ENCODE results near the gene FSTL4. TPM values are rescaled to one million over a fixed set of nuclear protein-coding genes. Genes with fewer than 3 reads are reported as not detected.
"Not testable (repeated sequence)": the region's sequence is repeated elsewhere in the genome, so short reads cannot be mapped to it uniquely, and the experiment has no call there.

The FSTL4 gene
- total RNA-seq, 1 donor from 2014 or later, result 14.3 TPM

- H3K4me3 Mint-ChIP-seq, result no peak overlapping the region
- no peaks in the 10 kb centered on the region for H3K36me3 Mint-ChIP-seq
Measured at GRCh38 chr5:133192716-133193115, 419.6 kb downstream of the FSTL4 start.

GRCh38 chr5:133189881-133190280 is 422.5 kb downstream of the FSTL4 start:
- Mint-ChIP-seq H3K27ac (no peak overlapping the region), H3K4me3 (no peak overlapping the region), H3K27me3 (ENCODE audit: low read depth) (peaks cover 9% of the 10 kb centered on the region), H3K4me1 (no peaks in the 10 kb centered on the region), H3K9me3 (no peaks in the 10 kb centered on the region), H3K36me3 (no peaks in the 10 kb centered on the region)
- DNase-seq (ENCODE audit: low spot score in 2 of 2, unreplicated experiment in 2 of 2), result no peak
- no peak for TF ChIP-seq CTCF (IDR thresholded peaks at IDR 0.05; ENCODE audit: unreplicated experiment)

More at GRCh38 chr5:133192716-133193115, 419.6 kb downstream of the FSTL4 start:
- TF ChIP-seq CTCF (IDR thresholded peaks at IDR 0.05; ENCODE audit: unreplicated experiment), result no peak
- Mint-ChIP-seq H3K27ac (no peak overlapping the region), H3K4me1 (no peaks in the 10 kb centered on the region), H3K27me3 (ENCODE audit: low read depth) (peaks cover 14% of the 10 kb centered on the region), H3K9me3 (no peaks in the 10 kb centered on the region)
- no peak for DNase-seq (ENCODE audit: low spot score in 2 of 2, unreplicated experiment in 2 of 2)

- TF ChIP-seq CTCF (IDR thresholded peaks at IDR 0.05; ENCODE audit: unreplicated experiment), result no peak
- no peak overlapping the region for H3K27ac Mint-ChIP-seq
- H3K4me3 Mint-ChIP-seq, result no peak overlapping the region
Measured at GRCh38 chr5:133179405-133179804, 432.9 kb downstream of the FSTL4 start.

GRCh38 chr5:133170756-133171387 is 441.5 kb downstream of the FSTL4 start:
- Mint-ChIP-seq H3K27me3 (ENCODE audit: low read depth) (peaks cover 32% of the 10 kb centered on the region), H3K9me3 (peaks cover 35% of the 10 kb centered on the region)
- not testable (repeated sequence) for H3K4me1 Mint-ChIP-seq; DNase-seq (ENCODE audit: low spot score in 2 of 2, unreplicated experiment in 2 of 2); H3K4me3 Mint-ChIP-seq; H3K36me3 Mint-ChIP-seq; H3K27ac Mint-ChIP-seq

More at GRCh38 chr5:133179405-133179804, 432.9 kb downstream of the FSTL4 start:
- H3K36me3 Mint-ChIP-seq, result no peaks in the 10 kb centered on the region
- peaks cover 7% of the 10 kb centered on the region for H3K27me3 Mint-ChIP-seq (ENCODE audit: low read depth)
- no peak for DNase-seq (ENCODE audit: low spot score in 2 of 2, unreplicated experiment in 2 of 2)
- H3K4me1 Mint-ChIP-seq, result no peaks in the 10 kb centered on the region
- H3K9me3 Mint-ChIP-seq, result no peaks in the 10 kb centered on the region

GRCh38 chr5:133164759-133165158 is 447.6 kb downstream of the FSTL4 start:
- H3K9me3 Mint-ChIP-seq, result peaks cover 33% of the 10 kb centered on the region
- no peak for TF ChIP-seq CTCF (IDR thresholded peaks at IDR 0.05; ENCODE audit: unreplicated experiment)
- H3K4me3 Mint-ChIP-seq, result no peak overlapping the region
- no peaks in the 10 kb centered on the region for H3K36me3 Mint-ChIP-seq
- peaks cover 48% of the 10 kb centered on the region for H3K27me3 Mint-ChIP-seq (ENCODE audit: low read depth)
- no peak overlapping the region for H3K27ac Mint-ChIP-seq
- no peaks in the 10 kb centered on the region for H3K4me1 Mint-ChIP-seq
- no peak for DNase-seq (ENCODE audit: low spot score in 2 of 2, unreplicated experiment in 2 of 2)

- H3K27me3 Mint-ChIP-seq (ENCODE audit: low read depth), result peaks cover 46% of the 10 kb centered on the region
- peaks cover 26% of the 10 kb centered on the region for H3K9me3 Mint-ChIP-seq
- no peak for DNase-seq (ENCODE audit: low spot score in 2 of 2, unreplicated experiment in 2 of 2)
- H3K27ac Mint-ChIP-seq, result no peak overlapping the region
- no peak overlapping the region for H3K4me3 Mint-ChIP-seq
- no peaks in the 10 kb centered on the region for H3K4me1 Mint-ChIP-seq
- no peak for TF ChIP-seq CTCF (IDR thresholded peaks at IDR 0.05; ENCODE audit: unreplicated experiment)
- no peaks in the 10 kb centered on the region for H3K36me3 Mint-ChIP-seq
Measured at GRCh38 chr5:133163839-133164238, 448.5 kb downstream of the FSTL4 start.
